OCI-M1 (cell line): ENCODE measurements around the gene SH3TC1.

Experiments used
- DNase-seq: peaks from one replicate; lab custom pipeline; 2025; lab: John Stamatoyannopoulos, UW

SH3TC1 gene

GRCh38 chr4:8200302-8200975 lies 1.3 kb downstream of the SH3TC1 start:
- no peak for DNase-seq

GRCh38 chr4:8201321-8201781 lies 2.3 kb downstream of the SH3TC1 start:
- DNase-seq = no peak

DNA sequence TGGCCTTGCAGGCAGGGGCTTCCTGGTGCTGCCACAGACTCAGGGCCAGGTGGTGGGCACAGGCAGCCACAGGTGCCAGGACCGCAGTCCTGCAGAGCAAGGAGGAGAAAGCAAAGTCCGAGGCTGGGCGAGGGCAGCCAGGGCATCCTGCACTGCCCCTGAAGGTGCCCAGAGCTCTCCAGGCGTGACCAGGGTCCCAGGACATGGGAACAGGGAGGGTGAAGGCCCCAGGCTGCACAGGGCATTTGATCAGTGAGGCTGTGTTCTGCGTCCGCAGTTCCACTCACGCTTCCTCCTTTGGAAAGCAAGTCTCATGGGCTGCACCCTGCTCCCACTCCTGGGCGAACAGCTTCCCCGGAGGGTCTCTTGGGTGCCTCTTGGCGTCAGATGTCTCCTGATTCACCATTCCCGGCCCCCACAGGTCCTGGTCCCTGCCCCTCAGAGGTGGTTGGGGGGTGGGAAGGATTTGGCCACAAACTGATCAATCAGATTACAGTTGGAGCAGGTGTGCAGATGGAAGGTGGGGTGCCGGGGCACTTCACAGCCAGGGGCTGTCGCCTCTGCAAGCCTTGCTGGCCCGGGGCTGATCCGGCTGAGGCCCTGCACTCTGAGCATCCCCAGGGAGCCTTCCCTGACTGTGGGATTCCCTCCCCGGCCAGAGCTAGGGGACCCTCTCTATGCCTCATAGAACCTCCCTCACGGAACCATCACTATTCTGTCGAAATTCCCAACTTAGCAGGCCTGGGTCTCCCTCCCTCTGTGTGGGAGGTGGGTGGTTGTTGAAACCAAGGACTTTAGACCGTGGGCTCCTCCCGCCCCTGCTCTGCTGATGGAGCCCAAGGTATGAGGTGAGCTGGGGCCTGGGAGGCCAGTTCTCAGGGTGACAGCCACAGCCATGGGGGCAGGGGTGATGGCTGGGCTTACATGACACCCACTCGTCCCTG lies 3.3 kb downstream of the SH3TC1 start:
- no peak for DNase-seq

DNA sequence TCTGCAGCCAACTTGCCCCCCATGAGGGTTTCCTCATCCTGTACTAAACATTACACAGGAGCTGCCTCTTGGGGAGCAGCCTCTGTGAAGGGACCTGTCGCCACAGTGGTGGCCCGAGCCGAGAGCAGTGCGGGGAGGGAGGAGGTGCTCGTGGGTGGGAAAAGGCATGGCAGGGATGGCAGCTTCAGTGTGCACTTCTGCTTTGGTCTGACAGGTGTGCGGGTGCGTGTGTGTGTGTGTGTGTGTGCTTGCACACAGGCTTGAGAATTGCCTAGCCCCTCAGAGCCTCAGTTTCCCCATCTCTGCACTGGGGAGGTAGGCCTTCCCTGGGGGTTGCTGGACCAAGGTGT lies 3.9 kb downstream of the SH3TC1 start:
- DNase-seq = no peak

DNA sequence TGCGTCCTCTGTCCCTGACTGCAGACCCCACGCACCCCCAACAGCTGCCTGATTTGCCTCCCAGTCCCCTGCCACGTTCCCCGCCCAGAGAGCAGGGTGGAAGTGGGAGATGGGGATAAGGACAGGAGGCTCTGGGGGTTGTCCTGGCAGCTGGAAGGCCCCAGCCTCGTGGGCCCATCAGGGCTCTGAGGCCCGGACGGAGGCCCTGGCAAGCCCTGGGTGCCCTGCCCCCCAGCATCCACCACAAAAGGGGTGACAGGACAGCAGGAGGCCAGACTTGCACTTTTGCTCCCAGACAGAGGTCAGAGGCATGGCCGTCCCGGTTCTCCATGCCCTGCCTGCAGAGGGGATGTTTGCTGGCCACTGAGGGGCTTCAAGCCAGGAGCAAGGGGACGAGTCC lies 4.7 kb downstream of the SH3TC1 start:
- no peak for DNase-seq

DNA sequence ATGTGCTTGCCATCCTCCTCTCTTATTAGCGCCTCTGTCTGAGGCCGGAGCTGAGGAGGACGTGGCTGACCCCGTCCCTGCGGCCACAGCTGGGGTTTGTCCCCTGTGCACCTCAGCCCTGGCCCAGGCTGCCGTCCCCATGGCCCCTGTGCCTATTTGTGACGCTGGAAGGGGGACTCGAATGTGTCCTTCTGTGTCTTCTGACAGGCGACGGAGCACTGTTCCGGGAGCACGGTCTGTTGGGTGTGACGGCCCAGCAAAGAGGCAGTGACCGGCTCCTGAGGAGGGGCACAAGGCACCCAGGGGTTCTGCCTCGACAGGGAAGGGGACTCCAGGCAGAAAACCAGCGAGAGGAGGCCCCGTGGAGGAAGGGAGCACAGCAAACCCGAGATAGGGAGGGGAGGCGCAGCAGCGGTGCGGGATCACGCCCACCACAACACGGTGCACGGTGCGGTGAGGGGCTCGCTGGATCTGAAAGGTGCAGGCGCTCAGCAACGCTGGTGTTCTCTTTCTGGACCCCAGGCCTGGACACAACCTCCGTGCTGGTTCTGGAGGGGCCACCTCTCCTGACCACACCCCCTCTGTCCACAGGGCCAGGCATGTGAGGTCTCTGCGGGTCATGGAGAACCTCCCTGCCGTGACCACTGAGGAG lies 5.6 kb downstream of the SH3TC1 start:
- no peak for DNase-seq

- no peak for DNase-seq
These were observed 6.2 kb downstream of the SH3TC1 start for GRCh38 chr4:8205241-8205707.

GRCh38 chr4:8205749-8206611 lies 6.9 kb downstream of the SH3TC1 start:
- no peak for DNase-seq

- DNase-seq = no peak
These were observed 8.2 kb downstream of the SH3TC1 start for GRCh38 chr4:8207314-8207713.

DNA sequence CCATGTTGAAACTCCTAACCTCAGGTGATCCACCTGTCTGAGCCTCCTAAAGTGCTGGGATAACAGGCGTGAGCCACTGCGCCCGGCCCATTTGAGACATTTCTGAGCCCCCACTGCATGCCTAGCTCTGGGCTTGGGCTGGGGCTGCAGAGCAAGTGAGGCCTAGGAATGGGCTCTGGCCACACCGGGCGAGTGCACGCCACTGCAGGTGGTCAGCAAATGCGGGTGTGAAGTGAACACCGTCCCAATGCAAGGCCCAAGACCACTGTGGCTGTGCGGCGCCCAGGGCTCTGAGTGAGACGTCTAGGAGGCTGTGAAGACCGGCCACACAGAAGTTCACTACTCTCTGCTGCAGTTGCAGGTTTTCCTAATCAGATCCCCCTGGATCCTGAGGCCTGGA lies 9.5 kb downstream of the SH3TC1 start:
- DNase-seq = no peak

DNA sequence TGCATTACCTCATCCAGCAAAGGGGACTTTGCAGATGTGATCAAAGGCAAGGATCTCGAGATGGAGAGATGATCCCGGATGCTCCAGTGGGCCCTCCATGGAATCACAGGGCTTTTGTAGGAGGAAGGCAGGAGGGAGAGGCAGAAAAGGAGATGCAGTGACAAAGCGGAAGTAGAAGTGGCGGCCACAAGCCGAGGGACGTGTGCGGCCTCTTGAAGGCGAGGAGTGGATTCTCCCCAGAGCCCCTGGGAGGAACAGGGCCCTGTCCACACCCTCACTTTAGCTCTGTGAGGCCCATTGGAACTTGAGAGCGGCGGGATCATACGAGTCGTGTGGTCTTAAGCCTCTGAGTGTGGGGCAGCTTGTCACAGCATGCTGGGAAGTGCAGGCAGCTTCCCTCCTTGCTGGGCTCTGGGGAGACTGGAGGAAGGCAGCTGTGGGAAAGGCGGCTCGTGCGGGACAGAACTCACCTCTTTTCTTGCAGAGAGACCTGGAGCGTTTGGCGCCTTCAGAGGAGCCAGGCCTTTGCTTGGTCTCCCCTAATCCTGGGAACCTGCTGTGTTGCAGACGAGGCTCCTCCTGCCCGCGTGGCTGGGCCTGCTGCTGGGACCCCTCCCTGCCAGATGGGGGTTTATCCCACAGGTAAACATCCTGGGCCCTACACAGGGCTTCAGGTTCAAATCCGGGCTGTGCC lies 10.2 kb downstream of the SH3TC1 start:
- DNase-seq = no peak

GRCh38 chr4:8210010-8210409 lies 10.9 kb downstream of the SH3TC1 start:
- no peak for DNase-seq

- DNase-seq = no peak
These were observed 11.5 kb downstream of the SH3TC1 start for GRCh38 chr4:8210616-8211015.

- no peak for DNase-seq
These were observed 12.2 kb downstream of the SH3TC1 start for GRCh38 chr4:8211251-8211650.

GRCh38 chr4:8211737-8212581 lies 12.9 kb downstream of the SH3TC1 start:
- no peak for DNase-seq

DNA sequence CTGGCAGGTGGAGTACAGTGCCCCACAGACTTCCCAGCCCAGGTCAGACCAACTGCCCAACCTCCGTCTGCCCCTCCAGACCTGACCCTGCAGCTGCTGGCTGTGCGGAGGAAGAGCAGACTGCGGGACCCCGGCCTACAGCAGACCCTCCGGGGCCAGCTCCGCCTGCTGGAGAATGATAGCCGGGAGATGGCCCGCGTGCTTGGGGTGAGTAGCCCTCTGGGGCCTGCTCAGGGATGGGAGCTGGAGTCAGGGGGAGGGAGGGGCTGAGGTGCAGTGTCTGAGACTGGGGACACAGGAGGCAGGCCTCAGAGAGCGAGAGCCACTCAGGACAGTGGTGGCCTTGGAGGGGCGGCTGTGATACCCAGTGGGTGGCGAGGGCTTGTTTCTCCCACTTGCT lies 13.5 kb downstream of the SH3TC1 start:
- DNase-seq = no peak

DNA sequence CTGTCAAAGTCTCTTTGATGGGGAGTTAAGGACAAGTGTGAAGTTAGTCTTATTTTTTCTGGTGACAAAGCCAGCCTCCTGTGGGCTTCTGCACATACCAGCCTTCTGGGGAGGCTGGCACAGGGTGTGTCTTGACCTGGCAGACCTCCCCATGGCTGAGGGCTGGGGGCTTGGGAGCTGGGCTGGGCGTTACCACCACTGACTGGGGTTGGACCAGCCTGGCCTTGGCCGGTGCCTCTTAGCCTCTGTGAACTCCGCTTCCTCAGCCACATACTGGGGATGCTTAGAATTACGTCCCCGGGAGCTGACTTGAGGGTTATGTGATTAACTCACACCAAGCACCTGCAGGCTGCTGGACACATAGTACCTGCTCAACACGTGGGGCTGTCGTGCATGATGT lies 14.0 kb downstream of the SH3TC1 start:
- no peak for DNase-seq

GRCh38 chr4:8214136-8214535 lies 15.0 kb downstream of the SH3TC1 start:
- no peak for DNase-seq

DNA sequence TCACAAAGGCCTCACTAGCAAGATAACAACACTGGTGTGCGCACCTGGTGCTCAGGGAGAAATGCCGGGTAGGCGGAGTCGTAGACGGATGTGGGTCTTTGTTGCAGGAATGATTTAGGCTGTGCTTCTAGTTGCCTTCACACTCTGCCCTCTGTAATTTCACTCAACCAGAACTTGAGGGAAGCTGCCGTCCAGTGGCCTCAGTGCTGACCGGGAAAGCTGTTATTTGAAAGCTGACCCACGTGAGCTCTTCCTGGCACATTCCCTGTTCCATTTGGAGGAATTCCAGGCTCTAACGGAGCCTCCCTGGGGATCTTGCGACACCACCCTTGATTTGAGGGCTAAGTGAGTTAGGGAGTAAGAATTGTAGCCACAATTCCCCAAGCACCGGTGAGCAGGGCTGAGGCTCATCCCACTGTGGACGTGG lies 15.9 kb downstream of the SH3TC1 start:
- DNase-seq = no peak
